Upper lobe of left lung (tissue), 4 donors: ENCODE measurements around the gene CLIP4.

ENCODE experiments used
- CTCF ChIP-seq, 6 experiments: fragments of 450-650 bp in 4 of 6; fragments of 200-600 bp in 2 of 6; sonication (generic) in 2 of 6; IDR thresholded peaks; one replicate each; pipeline ENCODE4 v1.5.1; 2016 to 2019; ENCODE audit warnings: antibody characterized with exemption in 6 of 6
- EP300 ChIP-seq, 4 donors: sonication (generic); formaldehyde crosslinking; IDR thresholded peaks; one replicate each; pipeline ENCODE4 v1.5.1; 2017; ENCODE audit warnings: antibody characterized with exemption in 4 of 4, control low read depth in 2 of 4
- POLR2A ChIP-seq, 4 donors: fragments of 450-650 bp; IDR thresholded peaks; one replicate each; pipeline ENCODE4 v1.5.1; 2016 to 2017; ENCODE audit warnings: antibody characterized with exemption in 4 of 4, mild to moderate bottlenecking in 2 of 4

- TF ChIP-seq CTCF (IDR thresholded peaks at IDR 0.05) = no peak
- TF ChIP-seq POLR2A (IDR thresholded peaks at IDR 0.05) = no peak
- TF ChIP-seq EP300 (IDR thresholded peaks at IDR 0.05) = no peak
Observed at GRCh38 chr2:29175338-29175737, 60.1 kb downstream of the CLIP4 start.
